ENCODE results near the gene OTX1. TPM values are rescaled to one million over a fixed set of nuclear protein-coding genes. Genes with fewer than 3 reads are reported as not detected.

Gene OTX1
- total and polyA plus RNA-seq, 2 of the 4 experiments (the other 2 are of a cell fraction), result 0.03 TPM; not detected in 1

GRCh38 chr2:63064661-63065060, 14.0 kb downstream of the OTX1 start:
- Histone ChIP-seq H3K9me3 (ENCODE audit: control insufficient read depth, insufficient read depth, low read length) (no peaks in the 10 kb centered on the region; the same call in 1 of the 2 replicates), H3K4ac (ENCODE audit: low read depth, low read length) (no peak overlapping the region), H3K9ac (ENCODE audit: low read depth, low read length) (no peak overlapping the region), H2BK120ac (ENCODE audit: low read depth, low read length) (no peak overlapping the region), H3K14ac (replicated peaks; ENCODE audit: low read depth, low read length) (no peak overlapping the region), H3K36me3 (ENCODE audit: control insufficient read depth, insufficient read depth, low read length) (no peaks in the 10 kb centered on the region), H2AK9ac (replicated peaks; ENCODE audit: low read depth, low read length, poor library complexity) (no peak overlapping the region), H2AFZ (replicated peaks; ENCODE audit: low read length, poor library complexity) (no peak overlapping the region), H3K79me1 (ENCODE audit: low read depth in 1 of 2, low read length in 2 of 2) (no peaks in the 10 kb centered on the region), H2BK5ac (ENCODE audit: low read depth, low read length, poor library complexity, severe bottlenecking) (no peak overlapping the region), H3K4me1 (ENCODE audit: control insufficient read depth, insufficient read depth, low read length) (no peaks in the 10 kb centered on the region; the same call in 1 of the 2 replicates), H3K4me2 (ENCODE audit: low read depth, low read length) (no peak overlapping the region), H3K9me1 (ENCODE audit: insufficient read depth, low read length) (no peaks in the 10 kb centered on the region), H2AK5ac (ENCODE audit: low read depth, low read length) (no peak overlapping the region), H4K91ac (ENCODE audit: insufficient read depth, low read depth, low read length) (no peak overlapping the region), H3K27ac (ENCODE audit: insufficient read depth, low read length) (no peak overlapping the region), H3K23ac (ENCODE audit: low read depth, low read length) (no peak overlapping the region), H2BK20ac (ENCODE audit: low read depth, low read length) (no peak overlapping the region), H4K5ac (ENCODE audit: low read depth, low read length) (no peak overlapping the region), H2BK15ac (ENCODE audit: low read depth, low read length) (no peak overlapping the region), H3K4me3 (ENCODE audit: insufficient read depth, low read depth, low read length) (no peak overlapping the region), H3K27me3 (ENCODE audit: control insufficient read depth, insufficient read depth, low read length) (peaks cover 35% of the 10 kb centered on the region), H4K8ac (ENCODE audit: low read depth in 2 of 2, low read length in 2 of 2) (no peak overlapping the region), H3K56ac (ENCODE audit: extremely low read depth, insufficient read depth, low read length) (no peak overlapping the region), H4K20me1 (ENCODE audit: insufficient read depth, low read length) (no peaks in the 10 kb centered on the region), H3K18ac (ENCODE audit: low read depth, low read length) (no peak overlapping the region)
- intact Hi-C loops (cut with micrococcal nuclease) (no loop called here), dilution Hi-C loops (cut with HindIII; ENCODE audit: low sequenced_read_pairs, unreplicated experiment) (no loop called here), in situ Hi-C loops (cut with MboI; ENCODE audit: low sequenced_read_pairs) (no loop called here)
- DNase-seq (no peak), ATAC-seq (ENCODE audit: low read depth) (no peak)
- TF ChIP-seq BHLHE40 (IDR thresholded peaks at IDR 0.05; ENCODE audit: low read depth, low read length) (no peak), NFE2L2 (IDR thresholded peaks at IDR 0.05; ENCODE audit: low read depth, low read length) (no peak), USF2 (IDR thresholded peaks at IDR 0.05; ENCODE audit: low read depth, low read length) (no peak), MXI1 (IDR thresholded peaks at IDR 0.05; ENCODE audit: borderline replicate concordance, low read depth, low read length) (no peak), RCOR1 (IDR thresholded peaks at IDR 0.05; ENCODE audit: insufficient replicate concordance, low read length) (no peak), FOS (IDR thresholded peaks at IDR 0.05; ENCODE audit: low read depth, low read length) (no peak), RFX5 (IDR thresholded peaks at IDR 0.05; ENCODE audit: low read depth, low read length) (no peak), CEBPB (IDR thresholded peaks at IDR 0.05; ENCODE audit: low read depth, low read length) (no peak), SMC3 (IDR thresholded peaks at IDR 0.05; ENCODE audit: low read depth, low read length) (no peak), POLR2A (IDR thresholded peaks at IDR 0.05; ENCODE audit: low read depth, low read length) (no peak), MAFK (IDR thresholded peaks at IDR 0.05; ENCODE audit: low read depth, low read length) (no peak), MAZ (IDR thresholded peaks at IDR 0.05; ENCODE audit: borderline replicate concordance, low read depth, low read length) (no peak)
- BruUV-seq (replicated peaks), result no TSS peak
- WGBS, 2 experiments (ENCODE audit: extremely low coverage in 2 of 2, insufficient read length in 1 of 2), result no CpG with 5 or more reads among the region's 4 CpGs
- CTCF ChIA-PET, result no interaction called here
- POLR2A ChIA-PET (ENCODE audit: unreplicated experiment), result no interaction called here

Measured in IMR-90 (cell line).